Measurements from ENCODE around the gene TCP1. TPM values are rescaled to one million over a fixed set of nuclear protein-coding genes. Genes with fewer than 3 reads are reported as not detected.
A peak's percentile ranks its signal among the peaks of the same experiment; 100 is the strongest.
"Not testable (repeated sequence)": the region's sequence is repeated elsewhere in the genome, so short reads cannot be mapped to it uniquely, and the experiment has no call there.

TCP1 gene
- total RNA-seq, 1 experiment from 2014 or later = 159 TPM

GRCh38 chr6:159801935-159802334 lies 12.5 kb upstream of the TCP1 start:
- H2AFZ ChIP-seq = no peak overlapping the region
- no peak overlapping the region for H3K4me2 ChIP-seq
- no peaks in the 10 kb centered on the region for H3K9me2 ChIP-seq (ENCODE audit: insufficient read depth)
- no peaks in the 10 kb centered on the region for H3K9me3 ChIP-seq (ENCODE audit: insufficient read depth, low read depth)
- peaks cover 6% of the 10 kb centered on the region; the same call in 1 of the 2 replicates for H3F3A ChIP-seq (ENCODE audit: insufficient read depth, low read depth)
- ChIA-PET CTCF (no interaction called here), POLR2A (ENCODE audit: unreplicated experiment) (no interaction called here)
- H3K36me3 ChIP-seq (ENCODE audit: low read depth) = peaks cover 10% of the 10 kb centered on the region; the same call in 1 of the 2 replicates
- no peaks in the 10 kb centered on the region for H3K79me2 ChIP-seq (ENCODE audit: low read depth)
- no peak for TF ChIP-seq CTCF (conservative IDR thresholded peaks at IDR 0.05)
- TF ChIP-seq EZH2 (IDR thresholded peaks at IDR 0.05; ENCODE audit: low read depth) = no peak
- H3K27me3 ChIP-seq (ENCODE audit: insufficient read depth, low read depth) = no peaks in the 10 kb centered on the region
- no TSS peak for BruUV-seq (replicated peaks)
- H3K27ac ChIP-seq = no peak overlapping the region
- no peaks in the 10 kb centered on the region for H3K4me1 ChIP-seq (replicated peaks; ENCODE audit: insufficient read depth)
- DNase-seq = no peak
- intact Hi-C loops (cut with micrococcal nuclease; ENCODE audit: unreplicated experiment) = no loop called here
- no peak overlapping the region for H3K4me3 ChIP-seq
- no peaks in the 10 kb centered on the region for H4K20me1 ChIP-seq (ENCODE audit: insufficient read depth)

- no peak for DNase-seq
- H3K27me3 ChIP-seq (ENCODE audit: insufficient read depth, low read depth) = no peaks in the 10 kb centered on the region
- CTCF ChIA-PET = no interaction called here
- peaks cover 10% of the 10 kb centered on the region; the same call in 1 of the 2 replicates for H3K36me3 ChIP-seq (ENCODE audit: low read depth)
- no peaks in the 10 kb centered on the region; the same call in 1 of the 2 replicates for H3K4me1 ChIP-seq (replicated peaks; ENCODE audit: insufficient read depth)
- BruUV-seq (replicated peaks) = no TSS peak
- POLR2A ChIA-PET (ENCODE audit: unreplicated experiment) = no interaction called here
- TF ChIP-seq EZH2 (IDR thresholded peaks at IDR 0.05; ENCODE audit: low read depth) (no peak), CTCF (conservative IDR thresholded peaks at IDR 0.05) (no peak)
- no peak within 1 kb of the TSS for H3K4me2 ChIP-seq
- H3K9me2 ChIP-seq (ENCODE audit: insufficient read depth) = no peaks in the 10 kb centered on the region
- H2AFZ ChIP-seq = no peak within 1 kb of the TSS
- no peak within 1 kb of the TSS for H3K4me3 ChIP-seq
- H3K9me3 ChIP-seq (ENCODE audit: insufficient read depth, low read depth) = no peaks in the 10 kb centered on the region
- intact Hi-C loops (cut with micrococcal nuclease; ENCODE audit: unreplicated experiment) = no loop called here
- no peak within 1 kb of the TSS for H3K27ac ChIP-seq
- no peaks in the 10 kb centered on the region for H3K79me2 ChIP-seq (ENCODE audit: low read depth)
- H4K20me1 ChIP-seq (ENCODE audit: insufficient read depth) = no peaks in the 10 kb centered on the region
- peaks cover 13% of the 10 kb centered on the region; the same call in 1 of the 2 replicates for H3F3A ChIP-seq (ENCODE audit: insufficient read depth, low read depth)
Observed at GRCh38 chr6:159800141-159800865, 10.9 kb upstream of the TCP1 start, which contains the start of gene PNLDC1. TSS of gene PNLDC1 (plus strand) at chr6:159800276. CDS start at chr6:159800308, 32 bp downstream.

- intact Hi-C loops (cut with micrococcal nuclease; ENCODE audit: unreplicated experiment) = no loop called here
- ChIA-PET CTCF (no interaction called here), POLR2A (ENCODE audit: unreplicated experiment) (no interaction called here)
- Histone ChIP-seq H3K79me2 (ENCODE audit: low read depth) (peaks cover 18% of the 10 kb centered on the region), H3K4me2 (no peak overlapping the region), H3K9me2 (ENCODE audit: insufficient read depth) (no peaks in the 10 kb centered on the region), H3K27me3 (ENCODE audit: insufficient read depth, low read depth) (no peaks in the 10 kb centered on the region), H3K9me3 (ENCODE audit: insufficient read depth, low read depth) (no peaks in the 10 kb centered on the region), H3K27ac (no peak overlapping the region), H3K4me1 (replicated peaks; ENCODE audit: insufficient read depth) (peaks cover 2% of the 10 kb centered on the region; the same call in 1 of the 2 replicates), H2AFZ (no peak overlapping the region), H3K36me3 (ENCODE audit: low read depth) (peaks cover 11% of the 10 kb centered on the region; the same call in 1 of the 2 replicates), H3K4me3 (no peak overlapping the region), H3F3A (ENCODE audit: insufficient read depth, low read depth) (peaks cover 25% of the 10 kb centered on the region), H4K20me1 (ENCODE audit: insufficient read depth) (no peaks in the 10 kb centered on the region)
- BruUV-seq (replicated peaks) = no TSS peak
- no peak for DNase-seq
- TF ChIP-seq EZH2 (IDR thresholded peaks at IDR 0.05; ENCODE audit: low read depth) (no peak), CTCF (conservative IDR thresholded peaks at IDR 0.05) (no peak)
Observed at GRCh38 chr6:159797554-159797953, 8.2 kb upstream of the TCP1 start.

GRCh38 chr6:159794976-159795375 lies 5.6 kb upstream of the TCP1 start:
- H4K20me1 ChIP-seq (ENCODE audit: insufficient read depth); DNase-seq; H3K27me3 ChIP-seq (ENCODE audit: insufficient read depth, low read depth); H3K4me3 ChIP-seq; H3K9me2 ChIP-seq (ENCODE audit: insufficient read depth); BruUV-seq (replicated peaks); H3K4me2 ChIP-seq; H2AFZ ChIP-seq; POLR2A ChIA-PET (ENCODE audit: unreplicated experiment); H3K9me3 ChIP-seq (ENCODE audit: insufficient read depth, low read depth); CTCF ChIA-PET; intact Hi-C loops (cut with micrococcal nuclease; ENCODE audit: unreplicated experiment): not testable (repeated sequence)
- peak overlapping the region; percentile 24; the same call in 1 of the 2 replicates for H3K27ac ChIP-seq
- H3F3A ChIP-seq (ENCODE audit: insufficient read depth, low read depth) = peaks cover 25% of the 10 kb centered on the region
- peaks cover 17% of the 10 kb centered on the region for H3K4me1 ChIP-seq (replicated peaks; ENCODE audit: insufficient read depth)
- H3K36me3 ChIP-seq (ENCODE audit: low read depth) = peaks cover 18% of the 10 kb centered on the region
- H3K79me2 ChIP-seq (ENCODE audit: low read depth) = peaks cover 39% of the 10 kb centered on the region

All from PC-9 (cell line).